ENCODE results near the gene ADCY3.

- TF ChIP-seq GABPA (IDR thresholded peaks at IDR 0.05; ENCODE audit: low read depth) (no peak), FOXK2 (IDR thresholded peaks at IDR 0.05) (no peak), TARDBP (IDR thresholded peaks at IDR 0.05; ENCODE audit: borderline replicate concordance) (no peak), NRF1 (conservative IDR thresholded peaks at IDR 0.05; ENCODE audit: low read depth, low read length) (no peak)
These were observed 103.6 kb downstream of the ADCY3 start for GRCh38 chr2:24816404-24816803.
